ENCODE results near the gene GOT1.

GOT1 gene

DNA sequence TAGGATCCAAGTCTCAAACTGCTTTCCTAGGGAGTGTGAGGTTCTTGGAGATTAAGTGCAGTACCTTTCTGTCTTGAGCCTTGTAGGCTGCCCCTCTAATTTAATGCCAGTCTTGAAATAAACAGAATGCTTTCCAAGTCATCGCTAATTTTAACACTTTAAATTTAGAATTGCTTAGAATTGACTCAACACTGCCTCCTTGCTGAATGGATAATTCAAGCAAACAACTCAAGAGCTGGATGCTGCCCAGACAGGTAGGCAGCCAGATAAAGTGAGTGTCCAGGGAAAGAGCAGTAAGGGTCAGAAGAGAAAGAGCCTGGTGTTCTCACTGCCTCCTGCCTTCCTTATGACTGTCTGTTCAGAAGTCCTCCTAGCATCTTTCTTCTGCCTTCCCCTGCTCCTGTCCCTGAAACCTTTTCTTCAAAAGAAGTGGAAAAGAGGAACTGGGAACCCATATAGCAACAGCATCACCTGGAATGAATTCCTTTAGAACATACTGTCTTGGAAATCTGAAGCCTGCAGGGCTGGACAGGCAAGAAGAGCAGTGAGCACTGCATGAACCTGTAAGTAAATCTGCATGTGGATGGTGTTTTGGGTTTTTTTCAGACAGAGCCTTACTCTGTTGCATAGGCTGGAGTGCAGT is 3.1 kb upstream of the GOT1 start:
- DNase-seq = no peak

DNA sequence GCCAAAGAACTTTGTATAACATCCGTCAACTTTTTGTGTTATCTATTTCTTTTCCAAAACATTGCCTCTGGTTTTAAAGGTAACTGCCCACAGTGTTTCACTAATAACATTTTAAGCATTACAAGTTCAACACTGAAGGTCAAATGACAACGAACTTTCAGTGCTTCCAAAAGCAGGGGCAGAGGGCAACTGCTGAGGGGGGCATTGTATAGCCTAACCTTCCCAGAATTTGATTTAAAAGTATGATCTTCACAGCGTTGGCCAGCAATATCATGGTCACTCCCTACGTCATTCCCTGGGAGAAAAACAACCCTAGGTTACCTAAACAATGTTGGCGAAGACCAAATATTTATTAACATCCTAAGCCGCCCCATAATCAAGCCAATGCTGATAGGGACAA is 2.5 kb upstream of the GOT1 start:
- DNase-seq = no peak

DNA sequence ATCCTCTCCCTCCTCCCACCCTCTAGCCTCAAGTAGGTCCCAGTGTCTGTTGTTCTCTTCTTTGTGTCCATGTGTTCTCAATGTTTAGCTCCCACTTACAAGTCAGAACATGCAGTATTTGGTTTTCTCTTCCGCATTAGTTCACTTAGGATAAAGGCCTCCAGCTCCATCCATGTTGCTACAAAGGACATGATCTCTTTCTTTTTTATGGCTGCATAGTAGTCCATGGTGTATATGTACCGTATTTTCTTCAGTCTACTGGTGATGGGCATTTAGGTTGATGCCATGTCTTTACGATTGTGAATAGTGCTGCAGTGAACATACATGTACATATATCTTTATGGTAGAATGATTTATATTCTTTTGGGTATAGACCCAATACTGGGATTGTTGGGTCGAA is 1.6 kb upstream of the GOT1 start:
- DNase-seq = no peak

GRCh38 chr10:99431190-99431760 is 851 bp upstream of the GOT1 start:
- DNase-seq = peak in 50 of 58 donors; percentile 18 to 74 (median 50)

GRCh38 chr10:99430116-99430450 is 341 bp downstream of the GOT1 start:
- no peak for DNase-seq

DNA sequence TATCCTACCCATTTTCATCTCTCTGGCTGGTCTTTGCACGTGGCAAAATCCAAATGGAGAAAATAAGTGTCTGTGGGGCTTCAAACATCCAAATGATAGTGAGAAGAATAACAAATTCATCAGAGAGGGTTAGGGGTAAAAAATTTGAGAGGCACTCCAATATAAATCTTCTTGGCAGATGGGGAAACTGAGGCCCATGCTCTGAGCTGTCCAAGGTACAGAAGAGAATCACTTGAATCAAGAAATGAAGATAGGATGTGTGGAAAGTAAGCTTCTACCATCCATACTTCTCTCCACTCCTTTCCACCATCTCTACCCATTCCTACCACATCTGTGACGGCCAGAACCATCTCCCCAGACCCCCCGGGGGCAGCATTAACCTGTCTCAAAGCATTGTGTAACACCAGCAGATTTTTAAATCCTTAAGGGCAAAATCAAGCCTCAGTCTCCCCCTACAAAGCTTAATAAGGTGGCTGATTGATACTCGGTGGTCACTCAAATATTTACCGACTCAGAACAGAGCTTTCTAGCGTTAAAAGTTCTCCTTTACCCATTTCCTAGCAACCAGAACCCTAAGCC is 818 bp downstream of the GOT1 start:
- no peak for DNase-seq

- DNase-seq = no peak
Observed at GRCh38 chr10:99427566-99428190, 2.7 kb downstream of the GOT1 start.

DNA sequence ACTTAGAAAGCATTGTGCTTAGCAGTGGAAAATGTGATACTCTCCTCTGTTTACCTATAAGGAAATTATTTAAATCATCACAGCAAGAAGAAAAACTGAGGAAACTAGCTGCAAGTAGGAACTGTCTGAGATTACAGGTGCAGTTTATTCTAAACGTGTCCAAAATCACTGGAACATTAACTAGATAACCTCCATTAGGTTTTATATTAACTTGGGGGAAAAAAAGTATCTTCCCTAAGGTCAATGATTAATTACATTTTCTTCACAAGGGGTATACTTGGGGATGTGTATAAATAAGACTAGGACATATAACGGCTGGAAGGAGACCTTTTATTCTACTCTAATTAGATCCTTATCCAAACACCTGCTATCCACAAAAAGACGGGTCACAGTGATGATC is 3.7 kb downstream of the GOT1 start:
- DNase-seq = no peak

DNA sequence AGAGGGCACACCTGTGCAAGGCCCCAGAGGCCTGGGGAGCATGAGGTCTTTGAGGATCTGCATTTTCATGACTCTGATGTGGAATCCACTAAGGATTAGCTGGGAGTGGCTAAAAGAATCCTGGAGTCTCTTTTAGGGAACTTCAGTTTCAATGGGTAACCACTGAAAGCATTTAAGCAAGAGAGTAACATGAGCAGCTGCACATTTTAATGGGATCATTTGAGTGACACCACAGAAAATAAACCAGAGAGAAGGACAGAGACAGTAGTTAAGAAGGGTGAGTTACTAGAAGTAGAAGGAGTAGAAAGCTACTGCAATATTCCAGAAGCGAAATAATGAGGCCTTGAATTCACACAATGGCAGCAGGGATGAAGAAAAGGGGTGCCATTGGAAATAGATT is 5.2 kb downstream of the GOT1 start:
- DNase-seq = no peak

GRCh38 chr10:99424656-99425055 is 5.8 kb downstream of the GOT1 start:
- no peak for DNase-seq

GRCh38 chr10:99422529-99423096 is 7.8 kb downstream of the GOT1 start:
- DNase-seq = no peak

- no peak for DNase-seq
Observed at GRCh38 chr10:99421233-99421739, 9.1 kb downstream of the GOT1 start.

DNA sequence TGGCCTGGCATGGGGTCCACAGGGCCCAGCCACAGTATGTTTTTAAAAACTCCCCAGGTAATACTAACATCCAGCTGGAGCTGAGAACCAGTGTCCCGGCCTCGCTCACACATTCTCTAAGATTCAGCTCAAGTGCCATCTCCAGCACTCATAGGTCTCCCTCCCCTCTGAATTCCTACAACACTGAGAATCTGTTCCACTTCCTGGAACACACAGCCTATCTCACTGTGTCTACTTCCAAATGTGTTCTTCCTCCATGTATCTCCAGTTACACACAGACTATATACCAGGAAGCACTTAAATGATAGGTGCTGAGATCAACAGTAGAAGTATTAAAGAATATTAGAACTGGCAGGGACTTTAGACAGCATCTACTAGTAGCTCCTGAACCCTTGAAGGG is 10.7 kb downstream of the GOT1 start:
- no peak for DNase-seq

GRCh38 chr10:99418910-99419624 is 11.4 kb downstream of the GOT1 start:
- DNase-seq = no peak

GRCh38 chr10:99412099-99412498 is 18.3 kb downstream of the GOT1 start:
- DNase-seq = no peak

- no peak for DNase-seq
Observed at GRCh38 chr10:99411546-99411945, 18.9 kb downstream of the GOT1 start.

GRCh38 chr10:99410876-99411275 is 19.5 kb downstream of the GOT1 start:
- no peak for DNase-seq

DNA sequence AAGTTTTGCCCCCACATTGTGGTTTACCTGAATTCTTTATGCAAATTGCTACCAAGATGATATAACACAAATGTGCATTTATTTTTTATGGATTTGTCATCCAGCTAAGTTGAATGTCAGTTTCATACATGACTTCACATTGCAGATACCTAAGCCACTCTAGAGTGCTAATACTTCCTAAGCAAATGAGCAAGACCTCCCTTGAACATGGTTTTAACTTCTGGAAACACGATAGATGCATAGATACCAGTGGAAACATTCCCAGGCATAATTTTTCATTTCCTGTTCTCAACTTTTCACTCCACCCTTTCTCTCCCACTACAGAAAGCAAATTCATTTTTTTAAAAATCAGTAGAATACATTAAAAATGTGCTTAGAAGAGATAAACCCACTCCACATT is 20.3 kb downstream of the GOT1 start:
- DNase-seq = no peak

- no peak for DNase-seq
Observed at GRCh38 chr10:99406149-99406548, 24.3 kb downstream of the GOT1 start.

GRCh38 chr10:99403674-99404073 is 26.8 kb downstream of the GOT1 start:
- peak in 1 of 58 donors; percentile 5 for DNase-seq

DNA sequence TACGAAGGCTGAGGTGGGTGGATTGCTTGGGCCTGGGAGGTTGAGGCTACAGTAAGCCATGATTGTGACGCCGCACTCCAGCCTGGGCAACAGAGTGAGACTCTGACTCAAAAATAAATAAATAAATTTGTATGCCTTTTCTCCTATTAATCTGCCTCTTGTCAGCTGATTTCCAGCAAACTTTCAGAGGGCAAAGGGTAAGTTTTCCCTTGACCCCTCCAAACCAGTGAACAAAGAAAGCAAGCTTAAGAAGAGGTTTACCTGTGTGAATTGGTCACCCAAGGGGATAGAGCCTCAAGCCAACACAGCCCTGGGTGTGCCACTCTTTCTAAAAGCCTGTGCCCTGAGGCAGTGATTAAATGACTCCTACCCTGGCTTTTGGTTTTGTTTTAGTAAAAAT is 30.8 kb downstream of the GOT1 start:
- no peak for DNase-seq

GRCh38 chr10:99396471-99396870 is 34.0 kb downstream of the GOT1 start:
- no peak for DNase-seq
